DOHH2 (cell line): Measurements from ENCODE around the gene PCDHB8.
"Not testable (repeated sequence)": the region's sequence is repeated elsewhere in the genome, so short reads cannot be mapped to it uniquely, and the experiment has no call there.

ENCODE experiments used
- CTCF ChIP-seq: fragments of 200-600 bp; sonication (generic); IDR thresholded peaks from one replicate; pipeline ENCODE4 v1.5.1; 2014; ENCODE audit warnings: antibody characterized with exemption, mild to moderate bottlenecking, low read depth, low read length; ENCODE audit not compliant: poor library complexity, severe bottlenecking
- EZH2phosphoT487 ChIP-seq: fragments of 200-600 bp; sonication (generic); IDR thresholded peaks from 2 replicates; pipeline ENCODE4 v1.6.1; 2017; ENCODE audit warnings: borderline replicate concordance, mild to moderate bottlenecking, antibody characterized with exemption, low read length, moderate library complexity, mixed read lengths

GRCh38 chr5:141174291-141175104, 3.1 kb upstream of the PCDHB8 start:
- not testable (repeated sequence) for TF ChIP-seq CTCF, EZH2phosphoT487
